ENCODE results near the gene ZNF691. TPM values are rescaled to one million over a fixed set of nuclear protein-coding genes. Genes with fewer than 3 reads are reported as not detected.

Gene ZNF691
- total and polyA plus RNA-seq, 2 donors (not counting 3 experiments of a cell fraction or from before 2014, with no cell fraction given) = 6.6 to 6.9 TPM

DNA sequence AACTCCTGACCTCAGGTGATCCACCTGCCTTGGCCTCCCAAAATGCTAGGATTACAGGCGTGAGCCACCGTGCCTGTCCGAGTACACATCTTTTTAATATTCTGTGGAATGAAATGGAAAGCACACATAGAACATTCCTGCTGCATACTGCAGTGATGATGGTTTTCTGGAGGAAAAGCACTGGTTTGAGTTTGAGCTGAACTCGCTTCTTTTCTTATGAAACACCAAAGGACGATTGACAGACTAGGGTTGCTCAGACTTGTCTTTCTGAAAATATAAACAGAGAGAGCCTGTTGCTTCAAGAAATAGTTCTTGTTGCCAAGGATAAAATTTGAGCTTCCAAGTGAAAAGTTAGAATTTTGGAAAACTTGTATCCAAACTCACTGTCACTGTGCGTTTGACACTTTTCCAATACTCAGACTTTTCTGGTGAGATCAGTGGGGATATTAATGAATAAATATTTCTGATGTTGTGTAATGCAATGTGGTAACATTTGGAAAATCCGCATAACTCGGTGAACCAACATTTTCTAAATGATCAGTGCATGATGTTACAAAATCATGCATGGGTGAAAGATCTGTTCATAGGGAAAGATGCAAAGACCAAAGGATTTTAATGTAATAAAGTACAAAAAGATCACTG is 44.5 kb upstream of the ZNF691 start:
- TF ChIP-seq POLR2AphosphoS5 (IDR thresholded peaks at IDR 0.05; ENCODE audit: insufficient read depth, low read depth, low read length) (no peak), GATA2 (IDR thresholded peaks at IDR 0.05; ENCODE audit: insufficient read depth, insufficient read length, low read depth, low read length) (no peak), EZH2 (IDR thresholded peaks at IDR 0.05; ENCODE audit: borderline replicate concordance, low read depth, low read length, severe bottlenecking) (no peak), JUN (IDR thresholded peaks at IDR 0.05; ENCODE audit: borderline replicate concordance, insufficient read depth, insufficient read length, low read depth) (no peak), MYC (IDR thresholded peaks at IDR 0.05; ENCODE audit: low read depth, low read length) (no peak), POLR2A (IDR thresholded peaks at IDR 0.05; ENCODE audit: low read depth, low read length) (no peak), FOS (IDR thresholded peaks at IDR 0.05; ENCODE audit: borderline replicate concordance, insufficient read depth, low read length) (no peak)
- TF ChIP-seq, protein P1, sequence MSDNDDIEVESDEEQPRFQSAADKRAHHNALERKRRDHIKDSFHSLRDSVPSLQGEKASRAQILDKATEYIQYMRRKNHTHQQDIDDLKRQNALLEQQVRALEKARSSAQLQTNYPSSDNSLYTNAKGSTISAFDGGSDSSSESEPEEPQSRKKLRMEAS (IDR thresholded peaks at IDR 0.05; ENCODE audit: insufficient read depth, insufficient read length) = no peak
- TF ChIP-seq, protein P2, sequence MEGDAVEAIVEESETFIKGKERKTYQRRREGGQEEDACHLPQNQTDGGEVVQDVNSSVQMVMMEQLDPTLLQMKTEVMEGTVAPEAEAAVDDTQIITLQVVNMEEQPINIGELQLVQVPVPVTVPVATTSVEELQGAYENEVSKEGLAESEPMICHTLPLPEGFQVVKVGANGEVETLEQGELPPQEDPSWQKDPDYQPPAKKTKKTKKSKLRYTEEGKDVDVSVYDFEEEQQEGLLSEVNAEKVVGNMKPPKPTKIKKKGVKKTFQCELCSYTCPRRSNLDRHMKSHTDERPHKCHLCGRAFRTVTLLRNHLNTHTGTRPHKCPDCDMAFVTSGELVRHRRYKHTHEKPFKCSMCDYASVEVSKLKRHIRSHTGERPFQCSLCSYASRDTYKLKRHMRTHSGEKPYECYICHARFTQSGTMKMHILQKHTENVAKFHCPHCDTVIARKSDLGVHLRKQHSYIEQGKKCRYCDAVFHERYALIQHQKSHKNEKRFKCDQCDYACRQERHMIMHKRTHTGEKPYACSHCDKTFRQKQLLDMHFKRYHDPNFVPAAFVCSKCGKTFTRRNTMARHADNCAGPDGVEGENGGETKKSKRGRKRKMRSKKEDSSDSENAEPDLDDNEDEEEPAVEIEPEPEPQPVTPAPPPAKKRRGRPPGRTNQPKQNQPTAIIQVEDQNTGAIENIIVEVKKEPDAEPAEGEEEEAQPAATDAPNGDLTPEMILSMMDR (IDR thresholded peaks at IDR 0.05; ENCODE audit: extremely low read depth in 1 of 2, insufficient read depth in 1 of 2, low read depth in 1 of 2, low read length in 2 of 2) = no peak
- Histone ChIP-seq H3K27me3 (ENCODE audit: control insufficient read depth in 2 of 2, insufficient read depth in 2 of 2, low read length in 2 of 2) (peaks cover 0 to 8% of the 10 kb centered on the region in 2 experiments), H3K9ac (replicated peaks; ENCODE audit: extremely low read depth, insufficient read depth, low read length) (no peak overlapping the region), H2AFZ (ENCODE audit: low read depth, low read length) (no peak overlapping the region), H3K9me3 (replicated peaks; ENCODE audit: control insufficient read depth, insufficient read depth, low read length) (no peaks in the 10 kb centered on the region), H3K4me3 (replicated peaks in 1 of 3; ENCODE audit: insufficient read depth in 1 of 3, low read depth in 1 of 3, low read length in 3 of 3) (no peak overlapping the region), H3K4me2 (ENCODE audit: insufficient read depth, low read length) (no peak overlapping the region), H3K27ac (ENCODE audit: insufficient read depth, low read depth, low read length) (no peak overlapping the region), H3K79me2 (ENCODE audit: control insufficient read depth, insufficient read depth, low read length) (no peaks in the 10 kb centered on the region), H3K36me3 (ENCODE audit: control insufficient read depth in 2 of 2, extremely low read depth in 1 of 2, insufficient read depth in 2 of 2, low read length in 2 of 2) (no peaks in the 10 kb centered on the region), H3K4me1 (ENCODE audit: control insufficient read depth, extremely low read depth, insufficient read depth, low read length) (no peaks in the 10 kb centered on the region), H4K20me1 (replicated peaks; ENCODE audit: control insufficient read depth, extremely low read depth, insufficient read depth, low read length) (no peaks in the 10 kb centered on the region), H3K9me1 (replicated peaks; ENCODE audit: control insufficient read depth, extremely low read depth, insufficient read depth, low read length) (no peaks in the 10 kb centered on the region)
- intact Hi-C loops (cut with micrococcal nuclease) = no loop called here
- CTCF ChIA-PET = no interaction called here
- POLR2A ChIA-PET = no interaction called here
- BruUV-seq (replicated peaks) = no TSS peak
- dilution Hi-C loops (cut with MboI; ENCODE audit: extremely low pct_ligation_motif_present, low sequenced_read_pairs) = no loop called here
- FAIRE-seq (no peak), DNase-seq (ENCODE audit: low read depth, low spot score) (no peak)

Measured in endothelial cell of umbilical vein (primary cell).